Keratinocyte (primary cell): ENCODE measurements around the gene PRKAR1B. TPM values are rescaled to one million over a fixed set of nuclear protein-coding genes. Genes with fewer than 3 reads are reported as not detected.

ENCODE experiments used
- DNase-seq: peaks from one replicate; pipeline ENCODE4 v3.0.0-alpha.2; 2011; ENCODE audit warnings: low read depth, missing footprints, low spot score
- FAIRE-seq: peaks from 2 replicates; lab custom pipeline; 2011; peaks lifted over from hg19 to GRCh38; lab: Jason Lieb, UNC
- H2AFZ ChIP-seq: 2 replicates; pipeline ENCODE4 v1.6.0; 2012; ENCODE audit warnings: low read length, control low read depth, inconsistent platforms; ENCODE audit not compliant: control insufficient read depth
- H3K27ac ChIP-seq: 2 replicates; pipeline ENCODE4 v1.5.1; 2011; ENCODE audit warnings: low read length; ENCODE audit not compliant: control insufficient read depth, insufficient read depth
- H3K27me3 ChIP-seq: 3 replicates; pipeline ENCODE4 v1.6.0; 2011; ENCODE audit warnings: low read length; ENCODE audit not compliant: control insufficient read depth, insufficient read depth; ENCODE audit errors: extremely low read depth
- H3K36me3 ChIP-seq, 2 experiments: 2 replicates in 1 of 2; 3 replicates in 1 of 2; pipeline ENCODE4 v1.5.1; 2011; ENCODE audit warnings: low read length in 2 of 2, mild to moderate bottlenecking in 1 of 2; ENCODE audit not compliant: control insufficient read depth in 2 of 2, insufficient read depth in 2 of 2; ENCODE audit errors: extremely low read depth in 1 of 2
- H3K4me1 ChIP-seq: 3 replicates; pipeline ENCODE4 v1.5.1; 2011; ENCODE audit warnings: low read length; ENCODE audit not compliant: control insufficient read depth, insufficient read depth; ENCODE audit errors: extremely low read depth
- H3K4me2 ChIP-seq: 3 replicates; pipeline ENCODE4 v1.6.0; 2011; ENCODE audit warnings: low read depth, low read length; ENCODE audit not compliant: control insufficient read depth, insufficient read depth; ENCODE audit errors: extremely low read depth
- H3K4me3 ChIP-seq, 3 experiments: fragments of 200-600 bp in 1 of 3; sonication (generic) in 1 of 3; 2 replicates in 2 of 3; 3 replicates in 1 of 3; pipeline ENCODE4 v1.5.1; 2011 to 2016; ENCODE audit warnings: low read length in 3 of 3, mild to moderate bottlenecking in 3 of 3, control low read depth in 2 of 3, inconsistent platforms in 1 of 3, low read depth in 1 of 3, mixed read lengths in 1 of 3, mixed run types in 1 of 3, moderate library complexity in 1 of 3; ENCODE audit not compliant: control insufficient read depth in 2 of 3, insufficient read depth in 2 of 3; ENCODE audit errors: extremely low read depth in 1 of 3
- H3K79me2 ChIP-seq: 2 replicates; pipeline ENCODE4 v1.6.0; 2012; ENCODE audit warnings: low read length; ENCODE audit not compliant: control insufficient read depth, insufficient read depth
- H3K9ac ChIP-seq: 3 replicates; pipeline ENCODE4 v1.6.0; 2011; ENCODE audit warnings: low read length; ENCODE audit not compliant: control insufficient read depth, insufficient read depth; ENCODE audit errors: extremely low read depth
- H3K9me1 ChIP-seq: 3 replicates; pipeline ENCODE4 v1.6.0; 2011; ENCODE audit warnings: low read length; ENCODE audit not compliant: control insufficient read depth, insufficient read depth; ENCODE audit errors: extremely low read depth
- H3K9me3 ChIP-seq: 2 replicates; pipeline ENCODE4 v1.5.1; 2012; ENCODE audit warnings: low read depth, low read length; ENCODE audit not compliant: control insufficient read depth
- H4K20me1 ChIP-seq: 3 replicates; pipeline ENCODE4 v1.6.0; 2011; ENCODE audit warnings: low read length; ENCODE audit not compliant: control insufficient read depth, insufficient read depth; ENCODE audit errors: extremely low read depth
- EZH2 ChIP-seq: IDR thresholded peaks from one replicate; pipeline ENCODE4 v1.6.1; 2012; ENCODE audit warnings: inconsistent platforms, mild to moderate bottlenecking, low read length, moderate library complexity
- dilution Hi-C: fragments of 300-500 bp; cut with MboI; formaldehyde crosslinking; loops from one replicate; pipeline ENCODE4 v1.7.0; 2020; ENCODE audit warnings: low sequenced_read_pairs; ENCODE audit not compliant: extremely low pct_ligation_motif_present
- polyA plus RNA-seq, 5 experiments: library from polyadenylated mRNA; depleted of rRNA in 3 of 5; stranded (reverse) in 3 of 5; stranded (forward) in 1 of 5; unstranded in 1 of 5; fragments of >200 nt; gene quantifications; 1 replicate in 1 of 5; 2 replicates in 3 of 5; 3 replicates in 1 of 5; pipeline versions ENCODE4 v1.2.1 to v1.2.3, GENCODE V29; 2011 to 2012; ENCODE audit warnings: missing spikeins in 2 of 5, low read depth in 1 of 5, low replicate concordance in 1 of 5
- TF ChIP-seq, protein P1 (sequence below), 3 experiments: IDR thresholded peaks in 1 of 3; conservative IDR thresholded peaks in 1 of 3; optimal IDR thresholded peaks in 1 of 3; 2 replicates in 2 of 3; 3 replicates in 1 of 3; pipeline versions ENCODE3 to v1.5.1; 2011; ENCODE audit warnings: low read length in 3 of 3, mild to moderate bottlenecking in 3 of 3, moderate library complexity in 2 of 3, control low read depth in 1 of 3, inconsistent platforms in 1 of 3; ENCODE audit not compliant: insufficient read depth in 2 of 3; ENCODE audit errors: extremely low read depth in 1 of 3

Gene PRKAR1B
- polyA plus RNA-seq, 1 donor (not counting 4 experiments of a cell fraction or from before 2014, with no cell fraction given) = 10.8 TPM

DNA sequence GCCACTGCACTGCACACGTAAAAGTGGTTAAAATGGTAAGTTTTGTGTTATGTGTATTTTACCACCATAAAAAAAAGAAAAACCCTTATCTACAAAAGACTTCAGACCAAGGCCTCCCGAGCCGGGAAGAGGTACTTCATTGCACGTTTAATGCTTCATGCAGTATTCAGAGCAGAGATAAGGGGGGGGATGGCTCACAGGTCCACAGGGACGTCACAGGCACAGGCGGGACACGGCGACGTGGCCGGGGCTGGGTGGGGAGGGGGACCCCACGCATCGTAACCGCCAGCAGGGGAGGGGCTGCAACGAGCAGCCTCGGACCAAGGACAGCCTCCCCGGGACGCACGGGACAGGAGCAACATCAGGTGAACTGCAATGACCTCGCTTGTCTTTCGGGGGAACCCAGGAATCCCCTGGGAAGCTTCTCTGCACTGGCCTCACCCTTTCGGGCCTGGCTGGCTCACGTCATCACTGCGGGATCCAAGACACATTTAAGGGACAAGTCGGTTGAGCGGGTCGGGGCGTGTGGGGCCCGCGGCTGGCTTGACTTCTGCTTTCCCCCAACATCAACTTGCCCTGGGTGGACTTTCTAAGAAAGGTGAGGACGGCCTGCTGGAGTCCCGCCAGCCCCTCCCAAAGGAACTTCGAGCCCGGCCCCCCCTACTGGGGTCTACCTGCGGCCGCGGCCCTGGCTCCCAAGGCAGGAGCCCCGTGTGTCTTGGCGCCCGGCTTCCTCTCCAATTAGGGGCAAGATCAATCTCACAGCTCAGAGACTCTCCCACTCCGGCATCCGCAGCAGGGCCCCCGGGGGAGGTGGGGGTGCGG, 177.8 kb downstream of the PRKAR1B start:
- no peak for FAIRE-seq
- H3K4me1 ChIP-seq = no peaks in the 10 kb centered on the region
- dilution Hi-C loops = no loop called here

DNA sequence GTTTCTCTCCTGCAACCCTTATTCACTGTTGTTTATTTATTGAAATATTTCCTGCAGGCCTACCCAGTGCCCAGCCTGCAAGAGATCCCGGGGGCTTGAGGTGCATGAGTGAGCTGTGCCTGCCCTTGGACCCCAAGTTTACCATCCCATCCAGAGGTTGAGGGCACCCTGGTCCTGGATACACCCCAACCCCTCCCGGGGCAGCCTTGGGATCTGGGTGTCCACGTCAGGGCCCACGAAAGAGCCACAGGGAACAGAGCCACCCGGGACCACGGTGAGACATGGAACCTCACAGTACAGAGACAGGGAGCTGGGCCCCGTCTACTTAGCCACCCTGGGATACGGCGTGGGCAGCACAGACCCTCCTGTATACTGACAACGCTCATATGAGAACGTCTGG, 178.7 kb downstream of the PRKAR1B start:
- H3K9me3 ChIP-seq = no peaks in the 10 kb centered on the region
- no peaks in the 10 kb centered on the region for H3K27me3 ChIP-seq
- dilution Hi-C loops = no loop called here

More for the DNA sequence above, 177.8 kb downstream of the PRKAR1B start:
- Histone ChIP-seq H3K36me3 (no peaks in the 10 kb centered on the region), H3K4me2 (no peak overlapping the region), H3K27ac (no peak overlapping the region), H3K79me2 (no peaks in the 10 kb centered on the region), H3K9me1 (no peaks in the 10 kb centered on the region), H3K27me3 (no peaks in the 10 kb centered on the region), H3K9me3 (no peaks in the 10 kb centered on the region), H3K9ac (no peak overlapping the region), H4K20me1 (no peaks in the 10 kb centered on the region), H2AFZ (no peak overlapping the region), H3K4me3 (no peak overlapping the region)
- TF ChIP-seq, protein P1, sequence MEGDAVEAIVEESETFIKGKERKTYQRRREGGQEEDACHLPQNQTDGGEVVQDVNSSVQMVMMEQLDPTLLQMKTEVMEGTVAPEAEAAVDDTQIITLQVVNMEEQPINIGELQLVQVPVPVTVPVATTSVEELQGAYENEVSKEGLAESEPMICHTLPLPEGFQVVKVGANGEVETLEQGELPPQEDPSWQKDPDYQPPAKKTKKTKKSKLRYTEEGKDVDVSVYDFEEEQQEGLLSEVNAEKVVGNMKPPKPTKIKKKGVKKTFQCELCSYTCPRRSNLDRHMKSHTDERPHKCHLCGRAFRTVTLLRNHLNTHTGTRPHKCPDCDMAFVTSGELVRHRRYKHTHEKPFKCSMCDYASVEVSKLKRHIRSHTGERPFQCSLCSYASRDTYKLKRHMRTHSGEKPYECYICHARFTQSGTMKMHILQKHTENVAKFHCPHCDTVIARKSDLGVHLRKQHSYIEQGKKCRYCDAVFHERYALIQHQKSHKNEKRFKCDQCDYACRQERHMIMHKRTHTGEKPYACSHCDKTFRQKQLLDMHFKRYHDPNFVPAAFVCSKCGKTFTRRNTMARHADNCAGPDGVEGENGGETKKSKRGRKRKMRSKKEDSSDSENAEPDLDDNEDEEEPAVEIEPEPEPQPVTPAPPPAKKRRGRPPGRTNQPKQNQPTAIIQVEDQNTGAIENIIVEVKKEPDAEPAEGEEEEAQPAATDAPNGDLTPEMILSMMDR (optimal IDR thresholded peaks at IDR 0.05 in 1 of 3, IDR thresholded peaks at IDR 0.05 in 1 of 3, conservative IDR thresholded peaks at IDR 0.05 in 1 of 3; ENCODE audit: extremely low read depth in 1 of 3, insufficient read depth in 2 of 3, low read length in 3 of 3) = no peak
- TF ChIP-seq EZH2 = no peak
- DNase-seq = no peak

More for the DNA sequence above, 178.7 kb downstream of the PRKAR1B start:
- FAIRE-seq (no peak), DNase-seq (no peak)
- H3K9ac ChIP-seq = no peak overlapping the region
- H3K27ac ChIP-seq = no peak overlapping the region
- H3K9me1 ChIP-seq = no peaks in the 10 kb centered on the region
- no peaks in the 10 kb centered on the region for H3K79me2 ChIP-seq
- H4K20me1 ChIP-seq = no peaks in the 10 kb centered on the region
- TF ChIP-seq, protein P1 (optimal IDR thresholded peaks at IDR 0.05 in 1 of 3, IDR thresholded peaks at IDR 0.05 in 1 of 3, conservative IDR thresholded peaks at IDR 0.05 in 1 of 3; ENCODE audit: extremely low read depth in 1 of 3, insufficient read depth in 2 of 3, low read length in 3 of 3) = no peak
- no peak for TF ChIP-seq EZH2
- H3K4me2 ChIP-seq = no peak overlapping the region
- H3K4me3 ChIP-seq = no peak overlapping the region
- H2AFZ ChIP-seq = no peak overlapping the region
- H3K36me3 ChIP-seq = no peaks in the 10 kb centered on the region
- H3K4me1 ChIP-seq = no peaks in the 10 kb centered on the region
